Brain microvascular endothelial cell (primary cell): ENCODE measurements around the gene CRACR2A.

Source experiments
- DNase-seq: peaks from one replicate; pipeline ENCODE4 v3.0.0-alpha.2; 2020
- H3K27ac ChIP-seq: fragments of 250-450 bp; sonication (Bioruptor Pico); 2 replicates; pipeline ENCODE4 v1.5.1; 2020; ENCODE audit warnings: mild to moderate bottlenecking, moderate library complexity
- H3K27me3 ChIP-seq: fragments of 250-450 bp; sonication (Bioruptor Pico); replicated peaks from 2 replicates; pipeline ENCODE4 v1.5.1; 2020; ENCODE audit warnings: mild to moderate bottlenecking
- H3K36me3 ChIP-seq: fragments of 250-450 bp; sonication (Bioruptor Pico); replicated peaks from 2 replicates; pipeline ENCODE4 v1.5.1; 2020; ENCODE audit warnings: mild to moderate bottlenecking
- H3K4me3 ChIP-seq: 2 replicates; pipeline ENCODE4 v1.5.1; 2011; ENCODE audit warnings: low read depth, mild to moderate bottlenecking, control low read depth, low read length, moderate library complexity
- in situ Hi-C: cut with HindIII; loops from 2 replicates; pipeline ENCODE4 v1.10.0; 2017; ENCODE audit warnings: low sequenced_read_pairs, low pct_ligation_motif_present
- TF ChIP-seq, protein P1 (sequence below): IDR thresholded peaks from 2 replicates; pipeline ENCODE4 v1.5.1; 2011; ENCODE audit warnings: low read depth, mild to moderate bottlenecking, moderate library complexity, low read length, control low read depth, inconsistent platforms; ENCODE audit errors: missing control alignments

The CRACR2A gene

DNA sequence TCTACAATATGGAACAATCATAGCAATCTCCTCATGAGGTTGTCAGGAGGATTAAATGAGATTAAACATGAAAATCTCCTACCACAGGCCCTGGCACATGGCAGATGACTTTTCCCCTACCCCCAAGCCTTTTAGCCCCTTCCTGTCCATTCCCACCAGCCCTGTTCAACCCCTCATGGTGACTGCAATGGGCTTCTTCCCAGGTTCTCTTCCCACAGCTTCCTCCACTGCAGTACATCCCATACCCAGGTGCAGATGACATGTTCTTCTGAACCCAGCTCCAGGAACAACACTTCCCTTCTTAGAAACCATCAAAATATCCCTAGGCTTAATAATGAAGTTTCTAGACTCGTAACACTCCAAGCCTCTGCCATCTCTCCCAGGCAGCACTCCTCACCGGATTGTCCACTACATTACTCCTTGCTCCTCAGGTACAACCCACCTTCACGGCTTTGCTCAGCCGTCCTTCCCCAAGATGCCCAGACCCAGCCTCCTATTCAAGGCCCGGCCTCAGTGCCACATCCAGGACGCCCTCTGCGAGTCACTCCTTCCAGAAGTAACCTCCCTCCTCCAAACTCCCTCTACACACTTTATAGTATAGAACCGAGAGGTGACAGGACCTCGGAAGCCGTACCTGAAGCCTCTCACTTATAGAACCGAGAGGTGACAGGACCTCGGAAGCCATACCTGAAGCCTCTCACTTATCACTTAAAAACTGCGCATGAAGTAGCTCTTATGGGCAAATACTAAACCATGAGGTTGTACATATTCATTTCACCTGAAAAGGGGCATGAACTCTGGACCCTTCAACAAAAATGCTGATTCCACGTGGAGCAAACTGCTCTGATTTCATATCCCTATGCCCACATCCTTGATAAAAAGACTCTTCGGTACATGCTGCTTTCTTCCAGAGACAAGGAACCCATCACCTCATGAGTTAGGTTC is 1.5 kb downstream of the CRACR2A start:
- DNase-seq = no peak
- Histone ChIP-seq H3K36me3 (no peaks in the 10 kb centered on the region), H3K27me3 (no peaks in the 10 kb centered on the region), H3K27ac (peak overlapping the region; percentile 8), H3K4me3 (peak overlapping the region; percentile 66)
- TF ChIP-seq, protein P1, sequence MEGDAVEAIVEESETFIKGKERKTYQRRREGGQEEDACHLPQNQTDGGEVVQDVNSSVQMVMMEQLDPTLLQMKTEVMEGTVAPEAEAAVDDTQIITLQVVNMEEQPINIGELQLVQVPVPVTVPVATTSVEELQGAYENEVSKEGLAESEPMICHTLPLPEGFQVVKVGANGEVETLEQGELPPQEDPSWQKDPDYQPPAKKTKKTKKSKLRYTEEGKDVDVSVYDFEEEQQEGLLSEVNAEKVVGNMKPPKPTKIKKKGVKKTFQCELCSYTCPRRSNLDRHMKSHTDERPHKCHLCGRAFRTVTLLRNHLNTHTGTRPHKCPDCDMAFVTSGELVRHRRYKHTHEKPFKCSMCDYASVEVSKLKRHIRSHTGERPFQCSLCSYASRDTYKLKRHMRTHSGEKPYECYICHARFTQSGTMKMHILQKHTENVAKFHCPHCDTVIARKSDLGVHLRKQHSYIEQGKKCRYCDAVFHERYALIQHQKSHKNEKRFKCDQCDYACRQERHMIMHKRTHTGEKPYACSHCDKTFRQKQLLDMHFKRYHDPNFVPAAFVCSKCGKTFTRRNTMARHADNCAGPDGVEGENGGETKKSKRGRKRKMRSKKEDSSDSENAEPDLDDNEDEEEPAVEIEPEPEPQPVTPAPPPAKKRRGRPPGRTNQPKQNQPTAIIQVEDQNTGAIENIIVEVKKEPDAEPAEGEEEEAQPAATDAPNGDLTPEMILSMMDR = no peak
- in situ Hi-C loops = no loop called here

DNA sequence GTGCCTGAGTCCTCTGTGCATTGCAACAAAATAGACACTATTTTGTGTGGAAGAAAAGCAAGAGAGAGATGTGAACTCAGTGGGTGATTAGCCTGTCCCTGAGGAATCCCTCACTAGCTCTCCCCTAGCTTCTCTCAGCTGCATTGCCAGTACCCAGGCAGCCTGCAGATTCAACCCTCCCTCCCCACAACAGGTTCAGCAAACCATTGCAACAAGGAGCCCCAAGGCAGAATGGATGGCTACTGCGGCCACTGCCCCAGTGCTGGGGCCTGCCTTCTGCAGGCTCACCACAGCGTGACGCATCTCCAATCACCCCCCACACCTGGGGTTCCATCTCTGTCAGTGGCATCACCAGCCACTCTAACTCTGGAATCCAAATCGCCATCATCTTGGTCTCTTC is 2.3 kb downstream of the CRACR2A start:
- in situ Hi-C loops = no loop called here
- Histone ChIP-seq H3K4me3 (no peak overlapping the region), H3K36me3 (no peaks in the 10 kb centered on the region), H3K27ac (no peak overlapping the region), H3K27me3 (no peaks in the 10 kb centered on the region)
- TF ChIP-seq, protein P1 = no peak
- DNase-seq = no peak

GRCh38 chr12:3748620-3749019 is 4.3 kb downstream of the CRACR2A start:
- in situ Hi-C loops = no loop called here
- Histone ChIP-seq H3K4me3 (no peak overlapping the region), H3K27ac (no peak overlapping the region), H3K27me3 (no peaks in the 10 kb centered on the region), H3K36me3 (no peaks in the 10 kb centered on the region)
- DNase-seq = no peak
- TF ChIP-seq, protein P1 = no peak

GRCh38 chr12:3747976-3748619 is 4.8 kb downstream of the CRACR2A start:
- in situ Hi-C loops = no loop called here
- TF ChIP-seq, protein P1 = no peak
- Histone ChIP-seq H3K27me3 (no peaks in the 10 kb centered on the region), H3K36me3 (no peaks in the 10 kb centered on the region), H3K4me3 (no peak overlapping the region), H3K27ac (no peak overlapping the region)
- no peak for DNase-seq

GRCh38 chr12:3747543-3747942 is 5.4 kb downstream of the CRACR2A start:
- TF ChIP-seq, protein P1 = no peak
- no peak for DNase-seq
- H3K4me3 ChIP-seq = no peak overlapping the region
- in situ Hi-C loops = no loop called here
- no peaks in the 10 kb centered on the region for H3K36me3 ChIP-seq
- no peaks in the 10 kb centered on the region for H3K27me3 ChIP-seq
- H3K27ac ChIP-seq = no peak overlapping the region
